Measurements from ENCODE around the gene MAMSTR.

- TF ChIP-seq GATA3 (IDR thresholded peaks at IDR 0.05; ENCODE audit: low read depth, low read length) = no peak
- TF ChIP-seq GATA2 (IDR thresholded peaks at IDR 0.05; ENCODE audit: low read depth, low read length) = no peak
Measured at GRCh38 chr19:48686088-48686487, 33.4 kb downstream of the MAMSTR start.

Measured in SH-SY5Y (cell line).